Fibroblast of mammary gland (primary cell): ENCODE data around the gene DPY19L1.
"Not testable (repeated sequence)": the region's sequence is repeated elsewhere in the genome, so short reads cannot be mapped to it uniquely, and the experiment has no call there.

Experiments used
- DNase-seq: peaks from one replicate; pipeline ENCODE4 v3.0.0-alpha.2; 2010; ENCODE audit warnings: low read depth
- H3K4me3 ChIP-seq: 2 replicates; pipeline ENCODE4 v1.5.1; 2011; ENCODE audit warnings: low read depth, mild to moderate bottlenecking, low read length, moderate library complexity; ENCODE audit not compliant: control insufficient read depth
- TF ChIP-seq, protein P1 (sequence below): conservative IDR thresholded peaks from 2 replicates; pipeline ENCODE4 v1.5.1; 2011; ENCODE audit warnings: low read depth, low read length, inconsistent platforms; ENCODE audit not compliant: control insufficient read depth, insufficient read depth

The DPY19L1 gene

DNA sequence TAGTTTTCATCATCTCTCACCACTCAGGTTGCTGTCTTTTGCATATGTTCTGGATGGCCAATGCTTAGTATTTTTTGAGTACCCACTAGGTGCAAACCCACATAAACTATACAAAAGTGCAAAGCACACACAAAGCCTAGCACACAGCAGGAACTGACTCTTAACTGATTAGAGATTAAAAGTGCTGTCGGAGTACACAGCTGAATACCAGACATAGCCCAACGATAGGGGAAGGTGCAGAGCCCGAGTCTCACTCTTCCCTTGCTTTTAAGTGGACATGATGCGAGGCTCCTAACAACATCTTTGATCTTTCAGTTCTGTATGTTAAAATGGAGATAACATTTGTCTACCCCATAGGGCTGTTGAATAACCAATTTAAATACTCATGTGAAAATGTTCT is 90.8 kb downstream of the DPY19L1 start:
- no peak for DNase-seq
- no peak overlapping the region for H3K4me3 ChIP-seq
- TF ChIP-seq, protein P1, sequence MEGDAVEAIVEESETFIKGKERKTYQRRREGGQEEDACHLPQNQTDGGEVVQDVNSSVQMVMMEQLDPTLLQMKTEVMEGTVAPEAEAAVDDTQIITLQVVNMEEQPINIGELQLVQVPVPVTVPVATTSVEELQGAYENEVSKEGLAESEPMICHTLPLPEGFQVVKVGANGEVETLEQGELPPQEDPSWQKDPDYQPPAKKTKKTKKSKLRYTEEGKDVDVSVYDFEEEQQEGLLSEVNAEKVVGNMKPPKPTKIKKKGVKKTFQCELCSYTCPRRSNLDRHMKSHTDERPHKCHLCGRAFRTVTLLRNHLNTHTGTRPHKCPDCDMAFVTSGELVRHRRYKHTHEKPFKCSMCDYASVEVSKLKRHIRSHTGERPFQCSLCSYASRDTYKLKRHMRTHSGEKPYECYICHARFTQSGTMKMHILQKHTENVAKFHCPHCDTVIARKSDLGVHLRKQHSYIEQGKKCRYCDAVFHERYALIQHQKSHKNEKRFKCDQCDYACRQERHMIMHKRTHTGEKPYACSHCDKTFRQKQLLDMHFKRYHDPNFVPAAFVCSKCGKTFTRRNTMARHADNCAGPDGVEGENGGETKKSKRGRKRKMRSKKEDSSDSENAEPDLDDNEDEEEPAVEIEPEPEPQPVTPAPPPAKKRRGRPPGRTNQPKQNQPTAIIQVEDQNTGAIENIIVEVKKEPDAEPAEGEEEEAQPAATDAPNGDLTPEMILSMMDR: no peak

DNA sequence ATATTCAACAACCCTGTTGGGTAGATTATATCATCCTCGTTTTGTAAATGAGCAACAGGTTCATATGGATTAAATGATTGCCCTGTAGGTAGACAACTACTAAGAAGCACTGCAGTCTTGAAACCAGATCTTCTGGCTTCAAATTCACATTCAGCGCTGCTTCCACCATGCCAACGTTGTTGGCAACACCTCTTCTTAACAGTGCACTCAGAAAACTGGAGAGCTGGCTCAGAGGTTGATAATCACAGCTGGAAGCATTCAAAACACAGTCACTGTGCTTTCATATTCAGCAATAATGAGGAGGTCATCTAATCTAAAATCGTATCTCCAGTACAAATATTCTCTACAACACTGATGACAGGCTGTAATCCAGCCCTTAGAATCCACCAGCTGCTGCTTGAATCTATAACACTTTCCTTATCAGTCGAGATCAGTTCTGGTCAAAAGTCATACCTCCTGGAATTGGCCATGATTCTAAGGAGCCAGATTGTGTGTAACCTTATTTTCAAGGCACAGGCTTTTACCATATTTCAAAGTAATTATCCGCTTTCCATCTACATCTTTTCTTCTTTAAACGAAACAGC is 91.3 kb downstream of the DPY19L1 start:
- H3K4me3 ChIP-seq, DNase-seq: not testable (repeated sequence)

DNA sequence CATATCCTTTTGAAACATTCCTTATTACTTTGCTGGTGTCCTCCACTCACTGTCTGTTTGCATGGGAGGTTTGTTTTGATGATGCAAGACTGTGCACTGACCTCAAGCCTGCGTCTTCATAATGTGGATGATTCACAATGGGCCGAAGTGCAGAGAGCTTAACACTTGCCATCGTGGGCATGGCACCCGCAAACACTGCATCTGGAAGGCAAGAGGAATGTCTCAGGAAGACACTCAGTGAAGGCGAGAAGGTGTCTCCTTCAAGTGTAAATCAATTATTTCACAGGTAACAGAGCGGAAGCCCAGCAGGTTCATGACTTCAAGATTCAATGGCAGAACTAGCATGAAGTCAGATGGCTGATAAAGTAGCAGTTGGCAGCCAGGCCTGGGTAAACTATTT is 98.1 kb downstream of the DPY19L1 start:
- TF ChIP-seq, protein P1: no peak
- DNase-seq: peak; percentile 84
- no peak overlapping the region for H3K4me3 ChIP-seq

GRCh38 chr7:34935735-34936165 is 101.5 kb downstream of the DPY19L1 start:
- not testable (repeated sequence) for DNase-seq, H3K4me3 ChIP-seq

DNA sequence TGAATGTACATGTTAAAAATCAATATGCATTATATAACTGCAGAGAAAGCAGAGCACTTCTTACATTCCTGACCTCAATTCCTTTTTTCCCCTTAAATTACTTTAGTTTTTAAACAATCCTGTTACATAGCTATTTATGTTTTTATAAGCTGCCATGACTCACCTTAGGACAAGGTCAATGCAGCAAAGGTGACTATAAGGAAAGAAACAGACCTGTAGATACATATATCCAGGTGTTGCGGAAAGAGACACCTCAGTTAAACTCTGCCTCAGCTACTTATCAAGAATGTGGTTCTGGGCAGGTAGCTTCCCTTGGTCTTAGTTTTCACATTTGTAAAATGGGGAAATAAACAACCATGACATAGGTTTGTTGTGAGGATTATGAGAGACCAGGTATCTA is 105.5 kb downstream of the DPY19L1 start:
- no peak overlapping the region for H3K4me3 ChIP-seq
- TF ChIP-seq, protein P1: no peak
- no peak for DNase-seq

DNA sequence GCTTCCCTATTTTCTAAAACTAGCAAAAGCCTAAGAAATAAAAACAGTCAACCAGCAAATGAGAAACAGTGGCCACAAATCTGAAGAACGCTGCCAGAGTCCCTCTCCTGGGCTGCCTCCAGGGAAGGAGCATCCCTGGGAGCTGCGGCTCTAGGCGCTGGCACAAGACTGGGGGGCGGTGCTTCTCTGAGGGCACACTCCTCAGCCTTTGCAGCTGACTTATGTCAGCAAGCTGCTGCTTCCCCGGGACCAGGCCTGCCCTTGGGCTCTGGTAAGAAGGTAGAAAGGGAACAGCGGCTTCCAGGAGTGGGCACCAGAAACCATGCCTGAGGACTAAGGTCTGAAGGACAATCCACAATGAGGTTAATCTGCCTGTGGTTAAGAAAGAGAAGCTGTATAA is 107.5 kb downstream of the DPY19L1 start:
- not testable (repeated sequence) for H3K4me3 ChIP-seq, DNase-seq

- H3K4me3 ChIP-seq: no peak overlapping the region
- DNase-seq: no peak
- TF ChIP-seq, protein P1: no peak
Observed at GRCh38 chr7:34928560-34928959, 108.7 kb downstream of the DPY19L1 start.

DNA sequence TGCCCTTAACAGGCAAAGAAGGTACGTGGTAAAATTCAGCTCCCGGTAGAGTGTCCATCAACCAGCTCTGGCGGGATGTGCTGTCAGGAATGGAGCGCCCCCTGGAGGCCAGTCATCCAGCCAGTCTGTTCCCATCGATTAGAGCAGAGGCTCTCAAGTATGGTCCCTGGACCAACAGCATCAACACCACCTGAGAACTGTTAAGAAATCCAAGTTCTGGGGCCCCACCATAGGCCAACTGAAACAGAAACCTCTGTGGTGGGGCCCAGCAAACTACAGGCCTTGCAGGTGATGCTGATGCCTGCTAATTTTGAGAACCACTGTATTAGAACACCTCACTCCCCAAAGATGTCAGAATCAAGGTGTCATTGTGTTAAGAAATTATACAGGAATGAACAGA is 109.2 kb downstream of the DPY19L1 start:
- H3K4me3 ChIP-seq: no peak overlapping the region
- DNase-seq: peak; percentile 25
- TF ChIP-seq, protein P1: peak; percentile 48

DNA sequence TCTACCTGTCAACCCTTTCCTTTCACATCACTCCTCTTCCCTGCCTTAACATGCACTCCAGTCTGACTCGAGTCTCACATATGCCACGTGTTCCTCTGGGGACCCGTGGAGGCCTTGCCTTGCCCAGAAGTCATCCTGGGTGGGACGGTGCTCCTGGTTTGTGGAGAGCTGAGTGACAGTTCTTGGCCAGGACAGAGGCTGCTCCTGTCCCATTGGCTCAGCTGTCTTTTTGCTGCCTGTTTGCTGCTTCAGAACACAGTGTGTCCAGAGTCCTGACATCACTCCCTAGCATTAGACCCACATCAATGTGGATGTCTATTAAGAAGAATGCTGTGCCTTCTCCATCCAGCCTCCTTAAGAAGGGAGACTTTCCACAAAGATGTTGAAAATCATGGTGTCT is 116.8 kb downstream of the DPY19L1 start:
- H3K4me3 ChIP-seq, DNase-seq: not testable (repeated sequence)

- not testable (repeated sequence) for DNase-seq, H3K4me3 ChIP-seq
Observed at GRCh38 chr7:34919038-34919437, 118.2 kb downstream of the DPY19L1 start.

DNA sequence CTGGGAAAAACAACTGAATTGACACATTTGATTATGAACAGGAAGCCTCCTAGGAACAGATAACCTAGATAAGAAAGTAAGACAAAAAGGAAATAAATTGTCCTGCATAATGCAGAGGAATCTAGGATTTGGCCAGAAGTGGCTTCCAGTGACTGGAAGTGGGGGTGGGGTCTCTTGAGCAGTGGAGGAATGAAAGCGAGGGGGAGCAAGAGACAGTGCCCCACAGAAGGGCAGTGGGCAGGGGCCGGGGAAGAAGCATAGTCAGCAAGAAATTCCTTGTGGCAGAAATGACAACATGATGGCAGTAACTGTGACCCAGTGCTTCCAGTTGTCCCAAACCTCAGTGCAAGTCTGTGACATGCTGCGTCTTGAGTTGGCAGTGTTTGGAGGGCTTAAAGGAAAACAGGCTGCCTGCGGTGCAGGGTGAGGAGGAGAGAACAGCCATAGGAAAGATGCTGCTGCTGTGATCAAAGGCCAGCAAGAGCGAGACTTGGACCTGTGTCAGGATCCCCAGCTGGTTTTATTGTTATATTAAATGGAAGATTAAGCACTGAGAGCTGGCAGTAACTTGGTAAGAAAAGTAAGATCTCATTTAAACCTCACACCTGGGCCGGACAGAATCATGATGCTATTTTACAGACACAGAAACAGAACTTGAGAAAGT is 119.0 kb downstream of the DPY19L1 start:
- H3K4me3 ChIP-seq, DNase-seq: not testable (repeated sequence)

DNA sequence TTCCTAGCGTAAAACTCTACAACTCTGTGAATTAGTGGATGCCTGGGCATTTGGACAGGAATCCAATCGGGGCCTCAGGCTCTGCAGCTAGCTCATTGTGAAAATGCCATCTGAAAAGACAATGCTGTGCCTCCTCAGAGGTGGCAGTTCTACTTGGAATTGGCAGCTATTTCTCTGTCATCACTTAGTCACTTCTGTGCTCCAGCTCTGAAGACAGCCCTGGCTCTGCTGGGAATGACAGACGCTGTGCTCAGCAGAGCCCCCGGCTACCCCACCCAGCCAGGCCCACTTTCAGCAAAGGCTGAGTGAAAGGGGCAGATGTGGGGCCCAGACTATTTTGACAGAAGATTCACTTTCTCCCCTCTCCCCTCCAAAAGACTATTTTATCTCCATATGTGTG is 119.8 kb downstream of the DPY19L1 start:
- not testable (repeated sequence) for DNase-seq

More for the DNA sequence above, 119.8 kb downstream of the DPY19L1 start:
- H3K4me3 ChIP-seq: not testable (repeated sequence)
